ENCODE measurements around the gene DNMT3A.

Gene DNMT3A

GRCh38 chr2:25198576-25198975, 143.1 kb downstream of the DNMT3A start:
- Histone ChIP-seq H3K4me1 (ENCODE audit: control insufficient read depth, insufficient read depth, low read length, poor library complexity, severe bottlenecking) (peaks cover 9% of the 10 kb centered on the region), H3K36me3 (ENCODE audit: control insufficient read depth, insufficient read depth, low read length) (no peaks in the 10 kb centered on the region), H3K9me3 (ENCODE audit: control insufficient read depth, low read length) (no peaks in the 10 kb centered on the region), H3K4me3 (ENCODE audit: insufficient read depth, low read depth, low read length, poor library complexity, severe bottlenecking) (no peak overlapping the region), H3K27me3 (replicated peaks; ENCODE audit: control insufficient read depth, insufficient read depth, low read length, poor library complexity, severe bottlenecking) (no peaks in the 10 kb centered on the region), H3K27ac (ENCODE audit: insufficient read depth, low read length, poor library complexity, severe bottlenecking) (no peak overlapping the region)
- DNase-seq = no peak

- no peaks in the 10 kb centered on the region for H3K27me3 ChIP-seq (replicated peaks; ENCODE audit: control insufficient read depth, insufficient read depth, low read length, poor library complexity, severe bottlenecking)
- H3K4me1 ChIP-seq (ENCODE audit: control insufficient read depth, insufficient read depth, low read length, poor library complexity, severe bottlenecking) = peaks cover 9% of the 10 kb centered on the region
- DNase-seq = no peak
- H3K36me3 ChIP-seq (ENCODE audit: control insufficient read depth, insufficient read depth, low read length) = no peaks in the 10 kb centered on the region
- no peak overlapping the region for H3K4me3 ChIP-seq (ENCODE audit: insufficient read depth, low read depth, low read length, poor library complexity, severe bottlenecking)
- no peak overlapping the region for H3K27ac ChIP-seq (ENCODE audit: insufficient read depth, low read length, poor library complexity, severe bottlenecking)
- H3K9me3 ChIP-seq (ENCODE audit: control insufficient read depth, low read length) = no peaks in the 10 kb centered on the region
Observed at GRCh38 chr2:25198209-25198525, 143.6 kb downstream of the DNMT3A start.

- Histone ChIP-seq H3K4me3 (ENCODE audit: insufficient read depth, low read depth, low read length, poor library complexity, severe bottlenecking) (no peak overlapping the region), H3K4me1 (ENCODE audit: control insufficient read depth, insufficient read depth, low read length, poor library complexity, severe bottlenecking) (peaks cover 6% of the 10 kb centered on the region), H3K27me3 (replicated peaks; ENCODE audit: control insufficient read depth, insufficient read depth, low read length, poor library complexity, severe bottlenecking) (no peaks in the 10 kb centered on the region), H3K36me3 (ENCODE audit: control insufficient read depth, insufficient read depth, low read length) (no peaks in the 10 kb centered on the region), H3K27ac (ENCODE audit: insufficient read depth, low read length, poor library complexity, severe bottlenecking) (no peak overlapping the region), H3K9me3 (ENCODE audit: control insufficient read depth, low read length) (no peaks in the 10 kb centered on the region)
- no peak for DNase-seq
Observed at GRCh38 chr2:25197336-25198208, 144.2 kb downstream of the DNMT3A start.

- Histone ChIP-seq H3K36me3 (ENCODE audit: control insufficient read depth, insufficient read depth, low read length) (no peaks in the 10 kb centered on the region), H3K27ac (ENCODE audit: insufficient read depth, low read length, poor library complexity, severe bottlenecking) (no peak overlapping the region), H3K4me1 (ENCODE audit: control insufficient read depth, insufficient read depth, low read length, poor library complexity, severe bottlenecking) (no peaks in the 10 kb centered on the region), H3K9me3 (ENCODE audit: control insufficient read depth, low read length) (no peaks in the 10 kb centered on the region), H3K4me3 (ENCODE audit: insufficient read depth, low read depth, low read length, poor library complexity, severe bottlenecking) (no peak overlapping the region), H3K27me3 (replicated peaks; ENCODE audit: control insufficient read depth, insufficient read depth, low read length, poor library complexity, severe bottlenecking) (no peaks in the 10 kb centered on the region)
- no peak for DNase-seq
Observed at GRCh38 chr2:25194576-25195122, 147.1 kb downstream of the DNMT3A start.

- H3K36me3 ChIP-seq (ENCODE audit: control insufficient read depth, insufficient read depth, low read length) = no peaks in the 10 kb centered on the region
- H3K9me3 ChIP-seq (ENCODE audit: control insufficient read depth, low read length) = no peaks in the 10 kb centered on the region
- no peak overlapping the region for H3K4me3 ChIP-seq (ENCODE audit: insufficient read depth, low read depth, low read length, poor library complexity, severe bottlenecking)
- H3K27me3 ChIP-seq (replicated peaks; ENCODE audit: control insufficient read depth, insufficient read depth, low read length, poor library complexity, severe bottlenecking) = no peaks in the 10 kb centered on the region
- no peak for DNase-seq
- no peaks in the 10 kb centered on the region for H3K4me1 ChIP-seq (ENCODE audit: control insufficient read depth, insufficient read depth, low read length, poor library complexity, severe bottlenecking)
- no peak overlapping the region for H3K27ac ChIP-seq (ENCODE audit: insufficient read depth, low read length, poor library complexity, severe bottlenecking)
Observed at GRCh38 chr2:25190536-25190935, 151.2 kb downstream of the DNMT3A start.

GRCh38 chr2:25188405-25188804, 153.3 kb downstream of the DNMT3A start:
- H3K27ac ChIP-seq (ENCODE audit: insufficient read depth, low read length, poor library complexity, severe bottlenecking) = no peak overlapping the region
- no peak overlapping the region for H3K4me3 ChIP-seq (ENCODE audit: insufficient read depth, low read depth, low read length, poor library complexity, severe bottlenecking)
- H3K27me3 ChIP-seq (replicated peaks; ENCODE audit: control insufficient read depth, insufficient read depth, low read length, poor library complexity, severe bottlenecking) = no peaks in the 10 kb centered on the region
- H3K4me1 ChIP-seq (ENCODE audit: control insufficient read depth, insufficient read depth, low read length, poor library complexity, severe bottlenecking) = no peaks in the 10 kb centered on the region
- H3K36me3 ChIP-seq (ENCODE audit: control insufficient read depth, insufficient read depth, low read length) = no peaks in the 10 kb centered on the region
- DNase-seq = no peak
- no peaks in the 10 kb centered on the region for H3K9me3 ChIP-seq (ENCODE audit: control insufficient read depth, low read length)

GRCh38 chr2:25187729-25188350, 153.9 kb downstream of the DNMT3A start:
- no peaks in the 10 kb centered on the region for H3K27me3 ChIP-seq (replicated peaks; ENCODE audit: control insufficient read depth, insufficient read depth, low read length, poor library complexity, severe bottlenecking)
- DNase-seq = no peak
- no peaks in the 10 kb centered on the region for H3K9me3 ChIP-seq (ENCODE audit: control insufficient read depth, low read length)
- H3K27ac ChIP-seq (ENCODE audit: insufficient read depth, low read length, poor library complexity, severe bottlenecking) = no peak overlapping the region
- H3K4me3 ChIP-seq (ENCODE audit: insufficient read depth, low read depth, low read length, poor library complexity, severe bottlenecking) = no peak overlapping the region
- H3K4me1 ChIP-seq (ENCODE audit: control insufficient read depth, insufficient read depth, low read length, poor library complexity, severe bottlenecking) = no peaks in the 10 kb centered on the region
- no peaks in the 10 kb centered on the region for H3K36me3 ChIP-seq (ENCODE audit: control insufficient read depth, insufficient read depth, low read length)

- Histone ChIP-seq H3K36me3 (ENCODE audit: control insufficient read depth, insufficient read depth, low read length) (no peaks in the 10 kb centered on the region), H3K27ac (ENCODE audit: insufficient read depth, low read length, poor library complexity, severe bottlenecking) (no peak overlapping the region), H3K4me3 (ENCODE audit: insufficient read depth, low read depth, low read length, poor library complexity, severe bottlenecking) (no peak overlapping the region), H3K9me3 (ENCODE audit: control insufficient read depth, low read length) (no peaks in the 10 kb centered on the region), H3K4me1 (ENCODE audit: control insufficient read depth, insufficient read depth, low read length, poor library complexity, severe bottlenecking) (no peaks in the 10 kb centered on the region), H3K27me3 (replicated peaks; ENCODE audit: control insufficient read depth, insufficient read depth, low read length, poor library complexity, severe bottlenecking) (no peaks in the 10 kb centered on the region)
- DNase-seq = no peak
Observed at GRCh38 chr2:25184254-25184653, 157.5 kb downstream of the DNMT3A start.

GRCh38 chr2:25178976-25179375, 162.7 kb downstream of the DNMT3A start:
- Histone ChIP-seq H3K4me3 (ENCODE audit: insufficient read depth, low read depth, low read length, poor library complexity, severe bottlenecking) (no peak overlapping the region), H3K27ac (ENCODE audit: insufficient read depth, low read length, poor library complexity, severe bottlenecking) (no peak overlapping the region), H3K27me3 (replicated peaks; ENCODE audit: control insufficient read depth, insufficient read depth, low read length, poor library complexity, severe bottlenecking) (no peaks in the 10 kb centered on the region), H3K9me3 (ENCODE audit: control insufficient read depth, low read length) (no peaks in the 10 kb centered on the region), H3K4me1 (ENCODE audit: control insufficient read depth, insufficient read depth, low read length, poor library complexity, severe bottlenecking) (no peaks in the 10 kb centered on the region), H3K36me3 (ENCODE audit: control insufficient read depth, insufficient read depth, low read length) (no peaks in the 10 kb centered on the region)
- DNase-seq = no peak
